Activated T-cell treated with anti-CD3 and anti-CD28 coated beads, Interleukin-2, amount 50 U/mL, for 24 hours (primary cell): Measurements from ENCODE around the gene ZNF331.

Experiments used
- DNase-seq: peaks from one replicate; pipeline ENCODE4 v3.0.0-alpha.2; 2020
- H3K27ac Mint-ChIP-seq: 2 replicates; pipeline ENCODE4 v1.8.0; 2020; ENCODE audit warnings: mild to moderate bottlenecking, mixed read lengths
- H3K27me3 Mint-ChIP-seq: 2 replicates; pipeline ENCODE4 v1.8.0; 2020; ENCODE audit warnings: mixed read lengths
- H3K36me3 Mint-ChIP-seq: 2 replicates; pipeline ENCODE4 v1.8.0; 2020; ENCODE audit warnings: low read depth, mixed read lengths
- H3K4me1 Mint-ChIP-seq: 2 replicates; pipeline ENCODE4 v1.8.0; 2020; ENCODE audit warnings: low read depth, mixed read lengths
- H3K4me3 Mint-ChIP-seq: 2 replicates; pipeline ENCODE4 v1.8.0; 2020; ENCODE audit warnings: mild to moderate bottlenecking, moderate library complexity, mixed read lengths
- H3K9me3 Mint-ChIP-seq: 2 replicates; pipeline ENCODE4 v1.8.0; 2020; ENCODE audit warnings: mixed read lengths

Gene ZNF331

DNA sequence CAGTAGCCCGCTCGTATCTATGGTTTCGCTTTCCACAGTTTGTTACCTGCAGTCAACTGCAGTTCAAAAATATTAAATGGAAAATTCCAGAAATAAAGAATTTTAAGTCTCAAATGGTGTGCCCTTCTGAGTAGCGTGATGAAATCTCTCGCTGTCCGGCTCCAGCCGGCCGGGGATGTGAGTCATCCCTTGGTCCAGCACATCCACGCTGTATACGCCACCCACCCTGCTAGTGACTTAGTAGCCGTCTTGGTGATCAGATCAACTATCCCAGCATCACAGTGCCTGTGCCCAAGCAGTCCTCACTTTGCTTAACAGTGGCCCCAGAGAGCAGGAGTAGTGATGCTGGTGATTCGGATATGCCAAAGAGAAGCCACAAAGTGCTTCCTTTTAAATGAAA is 40.0 kb downstream of the ZNF331 start:
- Mint-ChIP-seq H3K36me3 (peaks cover 88% of the 10 kb centered on the region), H3K4me1 (no peaks in the 10 kb centered on the region), H3K27me3 (no peaks in the 10 kb centered on the region), H3K9me3 (peaks cover 51% of the 10 kb centered on the region), H3K4me3 (no peak overlapping the region), H3K27ac (no peak overlapping the region)
- no peak for DNase-seq

GRCh38 chr19:53579518-53579917 is 41.6 kb downstream of the ZNF331 start:
- H3K4me1 Mint-ChIP-seq = no peaks in the 10 kb centered on the region
- H3K27ac Mint-ChIP-seq = no peak overlapping the region
- peaks cover 72% of the 10 kb centered on the region for H3K36me3 Mint-ChIP-seq
- no peaks in the 10 kb centered on the region for H3K27me3 Mint-ChIP-seq
- H3K4me3 Mint-ChIP-seq = no peak overlapping the region
- no peak for DNase-seq
- H3K9me3 Mint-ChIP-seq = peaks cover 50% of the 10 kb centered on the region

DNA sequence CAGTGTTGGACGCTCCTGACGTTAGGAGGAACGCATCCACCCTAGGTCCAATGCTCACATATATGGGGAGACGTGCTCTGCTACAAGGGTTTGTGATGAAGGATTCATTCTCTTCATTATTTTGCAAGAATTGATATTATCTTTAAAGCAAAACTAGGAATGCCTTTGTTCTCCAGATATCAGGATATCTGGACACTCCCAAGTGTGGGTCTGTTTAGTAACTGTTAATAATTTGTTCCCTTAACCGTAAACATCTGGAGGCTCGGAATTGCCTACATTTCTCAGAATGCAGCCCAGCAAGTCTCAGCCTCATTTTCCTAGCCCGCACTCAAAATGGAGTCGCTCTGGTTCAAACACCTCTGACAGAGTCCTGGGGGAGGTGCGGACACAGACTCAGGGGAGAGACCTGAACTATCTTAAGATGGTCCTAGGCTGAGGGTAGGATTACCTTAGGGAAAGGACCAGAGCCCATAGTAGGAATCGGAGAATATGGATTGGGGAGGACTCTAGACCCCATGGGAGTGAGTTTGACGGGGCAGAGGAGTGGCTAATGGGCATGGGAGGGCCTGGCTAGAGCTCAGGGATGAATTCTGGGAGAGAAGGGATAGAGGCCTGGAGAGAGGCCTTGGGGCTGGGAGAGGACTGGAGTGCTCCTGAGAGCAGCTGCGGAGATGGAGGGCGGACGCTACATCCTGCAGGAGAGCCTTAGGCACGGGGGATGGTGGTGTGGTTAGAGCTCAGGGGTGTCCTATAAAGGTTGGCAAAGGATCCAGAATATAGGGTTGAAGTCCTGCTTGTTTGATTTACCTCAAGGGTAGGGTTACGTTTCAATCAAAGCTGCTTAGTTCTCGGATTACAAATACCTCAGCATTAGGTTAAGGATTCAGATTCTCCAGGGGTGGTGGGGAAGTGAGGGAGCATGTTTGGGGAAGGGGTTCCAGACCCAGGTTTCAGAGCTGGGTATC is 43.2 kb downstream of the ZNF331 start:
- peaks cover 48% of the 10 kb centered on the region for H3K9me3 Mint-ChIP-seq
- peaks cover 56% of the 10 kb centered on the region for H3K36me3 Mint-ChIP-seq
- H3K4me3 Mint-ChIP-seq = no peak overlapping the region
- no peaks in the 10 kb centered on the region for H3K27me3 Mint-ChIP-seq
- DNase-seq = no peak
- H3K27ac Mint-ChIP-seq = no peak overlapping the region
- H3K4me1 Mint-ChIP-seq = no peaks in the 10 kb centered on the region

GRCh38 chr19:53581871-53582279 is 43.9 kb downstream of the ZNF331 start:
- Mint-ChIP-seq H3K36me3 (peaks cover 49% of the 10 kb centered on the region), H3K4me1 (no peaks in the 10 kb centered on the region), H3K27ac (no peak overlapping the region), H3K9me3 (peaks cover 44% of the 10 kb centered on the region), H3K4me3 (no peak overlapping the region), H3K27me3 (no peaks in the 10 kb centered on the region)
- no peak for DNase-seq

DNA sequence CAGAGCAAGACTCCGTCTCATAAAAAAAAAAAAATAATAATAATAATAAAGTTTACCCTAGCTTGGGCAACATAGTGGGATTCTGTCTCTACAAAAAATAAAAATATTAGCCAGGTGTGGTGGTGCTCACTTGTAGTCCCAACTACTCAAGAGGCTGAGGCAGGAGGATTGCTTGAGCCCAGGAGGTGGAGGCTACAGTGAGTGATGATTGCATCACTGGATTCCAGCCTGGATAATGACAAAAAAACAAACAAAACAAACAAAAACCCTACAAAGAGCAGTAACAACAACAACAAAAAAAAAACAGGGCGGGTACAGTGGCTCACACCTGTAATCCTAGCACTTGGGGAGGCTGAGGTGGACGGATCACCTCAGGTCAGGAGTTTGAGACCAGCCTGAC is 45.2 kb downstream of the ZNF331 start:
- H3K27ac Mint-ChIP-seq = no peak overlapping the region
- H3K36me3 Mint-ChIP-seq = peaks cover 36% of the 10 kb centered on the region
- H3K9me3 Mint-ChIP-seq = peaks cover 31% of the 10 kb centered on the region
- no peaks in the 10 kb centered on the region for H3K27me3 Mint-ChIP-seq
- no peak overlapping the region for H3K4me3 Mint-ChIP-seq
- H3K4me1 Mint-ChIP-seq = no peaks in the 10 kb centered on the region
- DNase-seq = no peak

GRCh38 chr19:53586277-53586691 is 48.3 kb downstream of the ZNF331 start:
- peaks cover 18% of the 10 kb centered on the region for H3K9me3 Mint-ChIP-seq
- no peaks in the 10 kb centered on the region for H3K27me3 Mint-ChIP-seq
- H3K4me1 Mint-ChIP-seq = no peaks in the 10 kb centered on the region
- H3K36me3 Mint-ChIP-seq = peaks cover 5% of the 10 kb centered on the region
- H3K27ac Mint-ChIP-seq = no peak overlapping the region
- no peak for DNase-seq
- H3K4me3 Mint-ChIP-seq = no peak overlapping the region

GRCh38 chr19:53594811-53595509 is 57.0 kb downstream of the ZNF331 start:
- H3K9me3 Mint-ChIP-seq = peaks cover 9% of the 10 kb centered on the region
- DNase-seq = no peak
- H3K27me3 Mint-ChIP-seq = no peaks in the 10 kb centered on the region
- H3K27ac Mint-ChIP-seq = no peak overlapping the region
- H3K4me1 Mint-ChIP-seq = no peaks in the 10 kb centered on the region
- H3K4me3 Mint-ChIP-seq = no peak overlapping the region
- no peaks in the 10 kb centered on the region for H3K36me3 Mint-ChIP-seq

DNA sequence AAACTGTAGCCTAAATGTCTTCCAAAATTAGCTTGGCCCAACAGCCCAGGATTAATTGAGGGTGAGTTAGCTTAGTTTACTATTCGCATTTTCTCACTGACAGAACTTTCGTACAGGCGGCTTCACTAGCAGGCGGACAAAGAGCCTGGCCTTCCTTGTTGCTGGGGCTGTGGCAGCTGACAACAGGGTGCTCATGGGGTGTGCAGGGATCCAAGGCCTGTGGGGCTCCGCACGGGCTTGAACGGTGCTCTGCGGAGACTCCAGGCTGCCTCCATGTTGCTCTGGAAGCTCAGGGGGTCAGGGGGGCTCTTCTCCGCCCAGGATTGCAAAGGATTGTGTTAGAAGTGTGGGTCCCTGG is 57.5 kb downstream of the ZNF331 start:
- H3K27me3 Mint-ChIP-seq = no peaks in the 10 kb centered on the region
- H3K9me3 Mint-ChIP-seq = peaks cover 9% of the 10 kb centered on the region
- H3K27ac Mint-ChIP-seq = no peak overlapping the region
- H3K36me3 Mint-ChIP-seq = no peaks in the 10 kb centered on the region
- no peak overlapping the region for H3K4me3 Mint-ChIP-seq
- no peak for DNase-seq
- H3K4me1 Mint-ChIP-seq = no peaks in the 10 kb centered on the region

- H3K36me3 Mint-ChIP-seq = no peaks in the 10 kb centered on the region
- no peaks in the 10 kb centered on the region for H3K4me1 Mint-ChIP-seq
- H3K27me3 Mint-ChIP-seq = no peaks in the 10 kb centered on the region
- peaks cover 9% of the 10 kb centered on the region for H3K9me3 Mint-ChIP-seq
- H3K4me3 Mint-ChIP-seq = no peak overlapping the region
- no peak for DNase-seq
- no peak overlapping the region for H3K27ac Mint-ChIP-seq
These were observed 58.1 kb downstream of the ZNF331 start for GRCh38 chr19:53596056-53596455.

DNA sequence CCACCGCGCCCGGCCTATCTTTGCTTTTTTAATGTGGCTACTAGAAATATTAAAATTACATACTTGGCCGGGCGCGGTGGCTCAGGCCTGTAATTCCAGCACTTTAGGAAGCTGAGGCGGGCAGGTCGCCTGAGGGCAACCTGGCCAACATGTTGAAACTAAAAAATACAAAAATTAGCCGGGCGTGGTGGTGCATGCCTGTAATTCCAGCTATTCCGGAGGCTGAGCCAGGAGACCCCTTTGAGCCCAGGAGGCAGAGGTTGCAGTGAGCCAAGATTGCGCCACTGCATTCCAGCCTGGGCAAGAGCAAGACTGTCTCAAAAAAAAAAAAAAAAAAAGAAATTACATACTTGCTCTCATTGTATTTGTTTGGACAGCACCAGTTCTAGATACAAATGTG is 59.1 kb downstream of the ZNF331 start:
- Mint-ChIP-seq H3K27ac (no peak overlapping the region), H3K4me1 (no peaks in the 10 kb centered on the region), H3K27me3 (no peaks in the 10 kb centered on the region), H3K9me3 (peaks cover 9% of the 10 kb centered on the region), H3K36me3 (no peaks in the 10 kb centered on the region), H3K4me3 (no peak overlapping the region)
- no peak for DNase-seq

DNA sequence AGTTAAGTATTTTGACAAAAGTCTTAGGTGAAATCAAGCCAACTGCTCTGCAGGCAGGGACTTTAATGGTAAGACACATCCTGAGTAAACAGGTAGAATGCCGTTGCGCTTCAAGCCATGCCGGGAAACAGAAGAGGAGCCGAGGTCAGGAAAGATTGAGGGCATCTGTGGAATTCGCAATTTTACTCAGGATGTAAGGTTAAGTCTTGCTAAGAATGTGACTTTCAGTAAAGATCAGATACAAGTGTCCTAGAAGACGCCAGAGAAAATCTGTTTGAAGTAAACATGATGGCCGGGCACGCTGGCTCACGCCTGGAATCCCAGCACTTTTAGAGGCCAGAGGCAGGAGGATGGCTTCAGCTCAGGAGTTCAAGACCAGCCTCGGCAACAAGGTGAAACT is 60.4 kb downstream of the ZNF331 start:
- DNase-seq = no peak
- H3K9me3 Mint-ChIP-seq = peaks cover 14% of the 10 kb centered on the region
- no peaks in the 10 kb centered on the region for H3K4me1 Mint-ChIP-seq
- H3K36me3 Mint-ChIP-seq = no peaks in the 10 kb centered on the region
- no peak overlapping the region for H3K27ac Mint-ChIP-seq
- no peaks in the 10 kb centered on the region for H3K27me3 Mint-ChIP-seq
- H3K4me3 Mint-ChIP-seq = no peak overlapping the region

DNA sequence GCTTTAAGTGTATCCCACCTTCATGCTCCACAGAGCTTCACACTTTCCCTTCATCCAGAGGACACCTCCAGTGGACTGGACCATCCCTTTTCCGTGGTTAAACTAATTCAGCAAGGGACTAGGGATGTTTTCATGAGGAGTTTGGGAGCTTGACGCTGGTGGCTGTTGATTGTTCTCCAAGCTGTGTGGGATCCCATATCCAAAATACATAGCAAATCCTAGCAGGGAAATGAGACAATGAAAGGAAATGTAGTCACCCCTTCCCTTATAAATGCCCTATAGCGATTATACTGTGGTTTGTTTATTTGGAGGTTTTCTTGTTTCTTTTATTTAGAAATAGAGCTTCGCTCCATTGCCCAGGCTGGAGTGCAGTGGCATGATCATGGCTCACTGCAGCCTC is 62.3 kb downstream of the ZNF331 start:
- Mint-ChIP-seq H3K36me3 (no peaks in the 10 kb centered on the region), H3K4me3 (no peak overlapping the region), H3K9me3 (peaks cover 15% of the 10 kb centered on the region), H3K27me3 (no peaks in the 10 kb centered on the region), H3K27ac (no peak overlapping the region), H3K4me1 (no peaks in the 10 kb centered on the region)
- no peak for DNase-seq

GRCh38 chr19:53606031-53606430 is 68.1 kb downstream of the ZNF331 start:
- Mint-ChIP-seq H3K4me1 (no peaks in the 10 kb centered on the region), H3K27ac (no peak overlapping the region), H3K27me3 (no peaks in the 10 kb centered on the region), H3K9me3 (peaks cover 12% of the 10 kb centered on the region), H3K4me3 (no peak overlapping the region), H3K36me3 (no peaks in the 10 kb centered on the region)
- DNase-seq = no peak

GRCh38 chr19:53608381-53608780 is 70.4 kb downstream of the ZNF331 start:
- no peak for DNase-seq
- Mint-ChIP-seq H3K27me3 (no peaks in the 10 kb centered on the region), H3K4me1 (no peaks in the 10 kb centered on the region), H3K27ac (no peak overlapping the region), H3K9me3 (peaks cover 3% of the 10 kb centered on the region), H3K4me3 (no peak overlapping the region), H3K36me3 (no peaks in the 10 kb centered on the region)
